Thyroid gland (tissue), 4 donors: ENCODE results near the gene AGBL1. TPM values are rescaled to one million over a fixed set of nuclear protein-coding genes. Genes with fewer than 3 reads are reported as not detected.

Experiments
- DNase-seq, 2 donors: peaks; one replicate each; pipeline ENCODE4 v3.0.0-alpha.2; 2019
- H3K27ac ChIP-seq, 3 donors: fragments of 200-600 bp; sonication (generic); 1 replicate in 2 of 3; 2 replicates in 1 of 3; pipeline ENCODE4 v1.5.1; 2016 to 2019; ENCODE audit warnings: mild to moderate bottlenecking in 1 of 3, moderate library complexity in 1 of 3
- H3K27me3 ChIP-seq: fragments of 200-600 bp; sonication (generic); one replicate; pipeline ENCODE4 v1.5.1; 2019
- H3K36me3 ChIP-seq, 2 donors: fragments of 200-600 bp; sonication (generic); one replicate each; pipeline ENCODE4 v1.5.1; 2016 to 2019
- H3K4me1 ChIP-seq, 2 donors: fragments of 200-600 bp; sonication (generic); one replicate each; pipeline ENCODE4 v1.5.1; 2017 to 2019
- H3K4me3 ChIP-seq, 3 donors: fragments of 200-600 bp; sonication (generic); replicated peaks in 1 of 3; 1 replicate in 2 of 3; 2 replicates in 1 of 3; pipeline ENCODE4 v1.5.1; 2016; ENCODE audit warnings: mild to moderate bottlenecking in 1 of 3
- H3K9me3 ChIP-seq: fragments of 200-600 bp; sonication (generic); one replicate; pipeline ENCODE4 v1.5.1; 2017
- CTCF ChIP-seq, 6 experiments: fragments of 200-600 bp in 3 of 6; fragments of 450-650 bp in 3 of 6; sonication (generic) in 3 of 6; IDR thresholded peaks; one replicate each; pipeline ENCODE4 v1.5.1; 2016 to 2019; ENCODE audit warnings: antibody characterized with exemption in 6 of 6, mild to moderate bottlenecking in 2 of 6, inconsistent platforms in 1 of 6, moderate library complexity in 1 of 6
- POLR2A ChIP-seq, 2 donors: fragments of 450-650 bp; IDR thresholded peaks; one replicate each; pipeline ENCODE4 v1.6.1; 2017; ENCODE audit warnings: antibody characterized with exemption in 2 of 2, mild to moderate bottlenecking in 2 of 2, moderate library complexity in 1 of 2
- WGBS, 2 donors: methylation state at CpG; one replicate each; pipeline ENCODE4 v1.1.5; 2017; 5-methylcytosine and 5-hydroxymethylcytosine counted together
- intact Hi-C: fragments of 100-400 bp; cut with DNase I; formaldehyde crosslinking; loops from one replicate; pipeline ENCODE4 v1.15.1; 2023
- total RNA-seq, 4 donors: library from RNA; depleted of rRNA; stranded (reverse); fragments of >200 nt; gene quantifications; one replicate each; pipeline ENCODE4 v1.2.3, GENCODE V29; 2016

The AGBL1 gene
- total RNA-seq, 4 donors from 2014 or later: not detected

DNA sequence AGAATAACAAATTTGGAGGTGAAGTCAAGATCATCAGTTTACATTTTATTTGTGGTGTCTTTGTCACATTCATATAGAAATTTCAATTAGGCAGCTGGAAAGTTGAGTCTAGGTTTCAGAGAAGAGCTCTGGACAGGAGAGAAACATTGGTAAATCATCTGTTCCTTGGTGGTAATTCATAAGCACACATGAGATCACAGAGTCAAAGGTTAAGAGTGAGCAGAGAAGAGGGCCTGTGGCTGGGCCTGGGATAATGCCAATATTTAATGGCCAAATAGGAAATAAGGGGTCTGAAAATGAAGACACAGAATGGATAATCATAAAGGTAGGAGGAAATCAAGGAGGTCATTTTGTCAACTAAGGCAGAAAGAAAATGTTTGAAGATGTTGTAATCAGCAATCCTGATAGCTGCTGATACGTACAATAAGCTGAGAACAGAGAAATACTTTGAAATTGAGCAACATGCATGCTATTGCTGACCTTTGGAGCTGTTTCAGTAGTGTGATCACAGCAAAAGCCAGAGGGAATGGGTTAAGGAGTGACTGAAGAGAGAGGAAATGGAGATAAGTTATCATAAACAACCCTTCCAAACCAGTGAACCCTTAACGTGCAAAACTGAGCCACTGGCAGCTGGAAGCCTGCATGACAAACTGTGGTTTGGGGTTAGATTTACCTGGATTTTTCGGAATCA lies 692.8 kb downstream of the AGBL1 start:
- intact Hi-C loops: no loop called here
- Histone ChIP-seq H3K36me3 (no peaks in the 10 kb centered on the region), H3K9me3 (no peaks in the 10 kb centered on the region), H3K27ac (peak overlapping the region in 1 of 3 donors; percentile 39), H3K4me3 (no peak overlapping the region), H3K4me1 (peaks cover 7 to 26% of the 10 kb centered on the region in 2 donors), H3K27me3 (no peaks in the 10 kb centered on the region)
- TF ChIP-seq POLR2A (IDR thresholded peaks at IDR 0.05): no peak
- TF ChIP-seq CTCF (IDR thresholded peaks at IDR 0.05): no peak
- no peak for DNase-seq
- 30 to 40% methylated on average over 3 of the region's 3 CpGs for WGBS, 2 donors

DNA sequence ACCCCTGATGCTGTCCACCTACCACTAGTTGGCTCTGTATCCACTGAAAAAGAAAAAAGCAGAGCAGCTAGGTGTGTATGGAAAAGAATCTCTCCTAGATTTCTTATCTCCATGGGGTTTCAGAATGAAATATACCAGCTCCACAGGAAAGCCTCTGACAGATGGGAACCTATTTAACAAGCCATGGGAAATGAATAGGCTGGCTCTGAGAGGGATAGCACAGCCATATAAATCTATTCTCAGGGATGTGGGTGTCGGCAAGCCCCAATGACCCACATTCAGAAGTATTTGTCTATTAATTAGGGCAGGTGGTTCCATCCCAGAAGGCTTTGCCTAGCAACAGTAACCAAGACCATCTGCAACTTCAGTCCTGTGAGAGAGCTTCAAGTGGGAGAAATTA lies 694.1 kb downstream of the AGBL1 start:
- no peaks in the 10 kb centered on the region for H3K9me3 ChIP-seq
- no peaks in the 10 kb centered on the region for H3K36me3 ChIP-seq
- no peak overlapping the region for H3K27ac ChIP-seq
- no peak for TF ChIP-seq CTCF (IDR thresholded peaks at IDR 0.05)
- TF ChIP-seq POLR2A (IDR thresholded peaks at IDR 0.05): no peak
- WGBS, 2 donors: 90 to 93% methylated on average over 1 of the region's 1 CpG
- peaks cover 7 to 20% of the 10 kb centered on the region in 2 donors for H3K4me1 ChIP-seq
- H3K4me3 ChIP-seq: no peak overlapping the region
- H3K27me3 ChIP-seq: no peaks in the 10 kb centered on the region
- no peak for DNase-seq
- intact Hi-C loops: no loop called here

DNA sequence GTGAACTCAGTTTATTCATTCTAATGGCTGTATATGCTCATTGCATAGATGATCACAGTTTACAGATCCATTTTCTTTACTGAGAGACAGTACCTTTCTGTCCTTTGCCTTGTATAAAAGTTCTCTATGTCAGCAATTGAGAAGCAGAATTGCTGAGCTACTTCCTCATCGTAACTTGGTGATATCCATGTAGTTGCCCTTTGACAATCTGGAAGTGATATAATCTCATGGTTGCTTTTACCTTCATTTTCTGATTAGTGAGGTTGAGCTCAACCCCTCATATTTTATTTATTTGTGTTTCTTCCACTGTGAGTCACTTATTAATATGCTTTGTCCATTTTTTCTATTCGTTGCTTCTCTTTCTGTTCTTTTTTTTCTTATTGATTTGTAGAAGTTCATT lies 696.5 kb downstream of the AGBL1 start:
- no peak overlapping the region for H3K27ac ChIP-seq
- no peaks in the 10 kb centered on the region for H3K36me3 ChIP-seq
- intact Hi-C loops: no loop called here
- no peak for TF ChIP-seq CTCF (IDR thresholded peaks at IDR 0.05)
- TF ChIP-seq POLR2A (IDR thresholded peaks at IDR 0.05): no peak
- H3K4me1 ChIP-seq: peaks cover 7 to 15% of the 10 kb centered on the region in 2 donors
- no peaks in the 10 kb centered on the region for H3K27me3 ChIP-seq
- no peak for DNase-seq
- no peak overlapping the region for H3K4me3 ChIP-seq
- no peaks in the 10 kb centered on the region for H3K9me3 ChIP-seq
- 91 to 94% methylated on average over 2 of the region's 2 CpGs for WGBS, 2 donors

- TF ChIP-seq CTCF (IDR thresholded peaks at IDR 0.05) (no peak), POLR2A (IDR thresholded peaks at IDR 0.05) (no peak)
- no peak overlapping the region for H3K27ac ChIP-seq
- DNase-seq: no peak
- no peaks in the 10 kb centered on the region for H3K27me3 ChIP-seq
- no peaks in the 10 kb centered on the region for H3K36me3 ChIP-seq
- 97% methylated on average over 1 of the region's 1 CpG for WGBS, 2 donors
- intact Hi-C loops: no loop called here
- H3K4me1 ChIP-seq: no peaks in the 10 kb centered on the region
- no peak overlapping the region for H3K4me3 ChIP-seq
- no peaks in the 10 kb centered on the region for H3K9me3 ChIP-seq
Measured at GRCh38 chr15:86796521-86796920, 716.9 kb downstream of the AGBL1 start.

GRCh38 chr15:86797135-86797534 lies 717.5 kb downstream of the AGBL1 start:
- Histone ChIP-seq H3K27me3 (no peaks in the 10 kb centered on the region), H3K4me3 (no peak overlapping the region), H3K4me1 (no peaks in the 10 kb centered on the region), H3K9me3 (no peaks in the 10 kb centered on the region), H3K27ac (no peak overlapping the region), H3K36me3 (no peaks in the 10 kb centered on the region)
- 80 to 86% methylated on average over 3 of the region's 3 CpGs for WGBS, 2 donors
- no peak for DNase-seq
- TF ChIP-seq CTCF (IDR thresholded peaks at IDR 0.05) (no peak), POLR2A (IDR thresholded peaks at IDR 0.05) (no peak)
- intact Hi-C loops: no loop called here
